ENCODE data around the gene SLCO2A1.

- no peak for TF ChIP-seq CTCF (IDR thresholded peaks at IDR 0.05; ENCODE audit: low read length)
- no peak for TF ChIP-seq EZH2 (optimal IDR thresholded peaks at IDR 0.05; ENCODE audit: low read depth, low read length)
- no peak for TF ChIP-seq EZH2phosphoT487 (IDR thresholded peaks at IDR 0.05; ENCODE audit: low read length)
Observed at GRCh38 chr3:133955892-133956291, 73.8 kb downstream of the SLCO2A1 start.

Measured in MM.1S (cell line).